ENCODE results near the gene ABO. TPM values are rescaled to one million over a fixed set of nuclear protein-coding genes. Genes with fewer than 3 reads are reported as not detected.

Gene ABO
- total RNA-seq, 2 donors from 2014 or later: 0.35 to 1.2 TPM

DNA sequence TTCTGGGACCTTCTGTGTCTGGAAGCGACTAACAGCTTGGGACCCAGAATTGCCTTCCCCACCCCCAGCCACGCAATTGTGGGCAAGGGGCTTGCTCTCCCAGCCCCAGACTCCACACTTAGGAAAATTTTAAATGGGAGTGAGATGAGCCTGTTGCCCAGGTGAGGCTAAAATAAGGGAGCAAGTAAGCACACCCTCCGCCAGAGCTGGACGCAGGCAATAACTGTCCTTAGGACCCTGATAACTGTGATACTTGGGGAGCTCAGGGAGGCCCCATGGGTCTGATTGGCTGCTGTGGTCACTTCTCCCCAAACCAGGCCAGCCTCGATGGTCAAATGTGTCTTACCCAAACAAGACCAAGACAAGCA, 13.3 kb downstream of the ABO start:
- no peaks in the 10 kb centered on the region for H3K4me1 ChIP-seq (ENCODE audit: control insufficient read depth, insufficient read depth, low read length)
- H3K36me3 ChIP-seq (ENCODE audit: control insufficient read depth, insufficient read depth, low read length): no peaks in the 10 kb centered on the region
- H3K9ac ChIP-seq (ENCODE audit: extremely low read depth, low read length, poor library complexity, severe bottlenecking): no peak overlapping the region
- no peak overlapping the region for H3K4me3 ChIP-seq (ENCODE audit: low read length)
- no peak overlapping the region for H3K4me3 Mint-ChIP-seq
- TF ChIP-seq, protein P1, sequence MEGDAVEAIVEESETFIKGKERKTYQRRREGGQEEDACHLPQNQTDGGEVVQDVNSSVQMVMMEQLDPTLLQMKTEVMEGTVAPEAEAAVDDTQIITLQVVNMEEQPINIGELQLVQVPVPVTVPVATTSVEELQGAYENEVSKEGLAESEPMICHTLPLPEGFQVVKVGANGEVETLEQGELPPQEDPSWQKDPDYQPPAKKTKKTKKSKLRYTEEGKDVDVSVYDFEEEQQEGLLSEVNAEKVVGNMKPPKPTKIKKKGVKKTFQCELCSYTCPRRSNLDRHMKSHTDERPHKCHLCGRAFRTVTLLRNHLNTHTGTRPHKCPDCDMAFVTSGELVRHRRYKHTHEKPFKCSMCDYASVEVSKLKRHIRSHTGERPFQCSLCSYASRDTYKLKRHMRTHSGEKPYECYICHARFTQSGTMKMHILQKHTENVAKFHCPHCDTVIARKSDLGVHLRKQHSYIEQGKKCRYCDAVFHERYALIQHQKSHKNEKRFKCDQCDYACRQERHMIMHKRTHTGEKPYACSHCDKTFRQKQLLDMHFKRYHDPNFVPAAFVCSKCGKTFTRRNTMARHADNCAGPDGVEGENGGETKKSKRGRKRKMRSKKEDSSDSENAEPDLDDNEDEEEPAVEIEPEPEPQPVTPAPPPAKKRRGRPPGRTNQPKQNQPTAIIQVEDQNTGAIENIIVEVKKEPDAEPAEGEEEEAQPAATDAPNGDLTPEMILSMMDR (conservative IDR thresholded peaks at IDR 0.05): no peak
- H3K27me3 ChIP-seq (ENCODE audit: control insufficient read depth, insufficient read depth, low read length, poor library complexity, severe bottlenecking): no peaks in the 10 kb centered on the region
- no peak overlapping the region for H3K27ac ChIP-seq (ENCODE audit: low read depth, low read length)
- H3K36me3 Mint-ChIP-seq (ENCODE audit: low read depth): no peaks in the 10 kb centered on the region
- DNase-seq: no peak
- H3K9me3 Mint-ChIP-seq: peaks cover 4% of the 10 kb centered on the region
- H3K4me1 Mint-ChIP-seq: peaks cover 11% of the 10 kb centered on the region
- peaks cover 4% of the 10 kb centered on the region for H3K9me3 ChIP-seq (ENCODE audit: control insufficient read depth, low read length)
- WGBS, 2 experiments (ENCODE audit: insufficient coverage in 1 of 2, insufficient read length in 1 of 2): 89 to 90% methylated on average over 3 to 5 of the region's 5 CpGs
- no peak overlapping the region for H3K27ac Mint-ChIP-seq
- no peaks in the 10 kb centered on the region for H3K27me3 Mint-ChIP-seq (ENCODE audit: insufficient read depth)

DNA sequence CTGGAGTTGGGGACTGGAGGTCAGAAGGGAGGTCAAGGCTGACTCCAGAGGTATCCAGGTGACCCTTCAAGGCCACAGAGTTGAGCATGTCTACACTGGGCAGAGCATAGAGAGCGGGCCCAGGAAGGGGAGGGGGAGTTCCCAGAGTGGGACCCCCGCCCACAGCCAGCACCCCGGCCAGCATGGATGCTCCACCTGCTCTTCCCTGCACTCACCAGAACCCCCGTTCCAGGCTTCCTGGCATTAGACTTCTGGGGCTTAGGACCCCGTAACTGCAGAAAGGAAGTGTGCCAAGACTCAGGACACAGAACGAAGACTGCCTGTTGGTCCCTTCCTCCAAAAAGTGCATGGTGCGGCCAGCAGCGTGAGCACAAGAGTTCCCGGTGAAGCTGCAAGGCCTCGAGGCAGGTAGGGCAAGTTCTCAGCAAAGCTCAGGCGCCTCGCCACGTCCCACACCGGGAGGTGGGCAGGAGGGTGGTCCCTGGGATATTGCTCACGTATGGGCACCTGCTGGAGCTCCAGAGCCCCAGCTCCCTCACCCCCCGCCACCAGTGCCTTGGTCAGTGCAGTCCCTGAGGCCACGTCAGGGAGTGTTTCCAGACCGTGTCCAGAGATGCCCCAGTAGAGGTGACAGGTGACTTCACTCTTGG, 13.8 kb downstream of the ABO start:
- H3K27ac Mint-ChIP-seq: no peak overlapping the region
- H3K4me3 ChIP-seq (ENCODE audit: low read length): no peak overlapping the region
- 87 to 88% methylated on average over 6 to 18 of the region's 18 CpGs for WGBS, 2 experiments (ENCODE audit: insufficient coverage in 1 of 2, insufficient read length in 1 of 2)
- no peaks in the 10 kb centered on the region for H3K36me3 ChIP-seq (ENCODE audit: control insufficient read depth, insufficient read depth, low read length)
- peaks cover 4% of the 10 kb centered on the region for H3K9me3 ChIP-seq (ENCODE audit: control insufficient read depth, low read length)
- H3K4me1 ChIP-seq (ENCODE audit: control insufficient read depth, insufficient read depth, low read length): no peaks in the 10 kb centered on the region
- DNase-seq: no peak
- H3K9ac ChIP-seq (ENCODE audit: extremely low read depth, low read length, poor library complexity, severe bottlenecking): no peak overlapping the region
- H3K36me3 Mint-ChIP-seq (ENCODE audit: low read depth): no peaks in the 10 kb centered on the region
- H3K4me1 Mint-ChIP-seq: peaks cover 11% of the 10 kb centered on the region
- TF ChIP-seq, protein P1 (conservative IDR thresholded peaks at IDR 0.05): no peak
- no peak overlapping the region for H3K4me3 Mint-ChIP-seq
- no peak overlapping the region for H3K27ac ChIP-seq (ENCODE audit: low read depth, low read length)
- no peaks in the 10 kb centered on the region for H3K27me3 ChIP-seq (ENCODE audit: control insufficient read depth, insufficient read depth, low read length, poor library complexity, severe bottlenecking)
- no peaks in the 10 kb centered on the region for H3K27me3 Mint-ChIP-seq (ENCODE audit: insufficient read depth)
- H3K9me3 Mint-ChIP-seq: peaks cover 4% of the 10 kb centered on the region

DNA sequence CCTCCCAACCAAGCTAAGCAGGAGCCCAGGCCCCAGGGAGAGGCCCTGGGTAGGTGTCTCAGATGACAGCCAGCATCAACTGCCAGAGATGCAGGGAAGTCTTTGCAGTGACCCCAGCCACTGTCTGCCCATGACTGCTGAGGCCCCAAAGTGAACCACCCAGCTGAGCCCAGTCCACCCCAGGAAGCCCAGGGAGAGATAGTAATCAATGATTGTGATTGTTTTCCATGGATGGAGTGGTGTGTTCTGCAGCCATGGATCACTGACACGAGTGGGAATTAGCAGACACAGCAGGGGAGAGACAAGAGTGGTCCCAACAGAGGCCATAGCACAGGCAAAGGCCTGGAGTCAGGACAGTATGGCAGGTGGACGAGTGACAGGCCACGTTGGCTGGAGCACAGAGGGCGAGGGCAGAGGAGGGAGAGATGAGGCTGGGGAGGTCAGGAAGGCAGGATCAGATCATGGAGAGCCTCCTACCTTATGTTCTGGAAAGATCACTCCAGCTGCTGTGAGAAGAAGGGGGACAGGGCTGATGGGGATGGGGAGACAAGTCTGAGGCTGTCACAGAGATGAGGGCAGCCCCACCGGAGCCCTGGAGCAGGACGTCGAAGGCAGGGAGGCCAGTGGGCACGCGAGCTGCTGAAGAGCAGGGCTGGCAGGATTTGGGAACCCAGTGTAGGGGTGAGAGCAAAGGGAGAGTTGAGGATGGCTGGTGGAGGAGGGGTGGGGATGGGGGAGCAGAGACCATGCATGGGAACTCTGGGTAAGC, 14.5 kb downstream of the ABO start:
- no peaks in the 10 kb centered on the region for H3K27me3 ChIP-seq (ENCODE audit: control insufficient read depth, insufficient read depth, low read length, poor library complexity, severe bottlenecking)
- no peaks in the 10 kb centered on the region for H3K36me3 ChIP-seq (ENCODE audit: control insufficient read depth, insufficient read depth, low read length)
- no peak overlapping the region for H3K9ac ChIP-seq (ENCODE audit: extremely low read depth, low read length, poor library complexity, severe bottlenecking)
- H3K9me3 Mint-ChIP-seq: peaks cover 4% of the 10 kb centered on the region
- no peak overlapping the region for H3K4me3 Mint-ChIP-seq
- peaks cover 11% of the 10 kb centered on the region for H3K4me1 Mint-ChIP-seq
- H3K4me3 ChIP-seq (ENCODE audit: low read length): no peak overlapping the region
- no peaks in the 10 kb centered on the region for H3K27me3 Mint-ChIP-seq (ENCODE audit: insufficient read depth)
- H3K9me3 ChIP-seq (ENCODE audit: control insufficient read depth, low read length): peaks cover 4% of the 10 kb centered on the region
- no peak overlapping the region for H3K27ac ChIP-seq (ENCODE audit: low read depth, low read length)
- no peak for DNase-seq
- no peaks in the 10 kb centered on the region for H3K36me3 Mint-ChIP-seq (ENCODE audit: low read depth)
- TF ChIP-seq, protein P1 (conservative IDR thresholded peaks at IDR 0.05): no peak
- 84 to 88% methylated on average over 5 to 9 of the region's 9 CpGs for WGBS, 2 experiments (ENCODE audit: insufficient coverage in 1 of 2, insufficient read length in 1 of 2)
- H3K27ac Mint-ChIP-seq: no peak overlapping the region
- H3K4me1 ChIP-seq (ENCODE audit: control insufficient read depth, insufficient read depth, low read length): no peaks in the 10 kb centered on the region
